NCI-H526 (cell line): ENCODE measurements around the gene KMT5B.

Experiments
- DNase-seq, 2 experiments: peaks; one replicate each; lab custom pipeline; 2025; lab: John Stamatoyannopoulos, UW

The KMT5B gene

GRCh38 chr11:68216171-68216938, 3.3 kb upstream of the KMT5B start:
- no peak for DNase-seq

DNA sequence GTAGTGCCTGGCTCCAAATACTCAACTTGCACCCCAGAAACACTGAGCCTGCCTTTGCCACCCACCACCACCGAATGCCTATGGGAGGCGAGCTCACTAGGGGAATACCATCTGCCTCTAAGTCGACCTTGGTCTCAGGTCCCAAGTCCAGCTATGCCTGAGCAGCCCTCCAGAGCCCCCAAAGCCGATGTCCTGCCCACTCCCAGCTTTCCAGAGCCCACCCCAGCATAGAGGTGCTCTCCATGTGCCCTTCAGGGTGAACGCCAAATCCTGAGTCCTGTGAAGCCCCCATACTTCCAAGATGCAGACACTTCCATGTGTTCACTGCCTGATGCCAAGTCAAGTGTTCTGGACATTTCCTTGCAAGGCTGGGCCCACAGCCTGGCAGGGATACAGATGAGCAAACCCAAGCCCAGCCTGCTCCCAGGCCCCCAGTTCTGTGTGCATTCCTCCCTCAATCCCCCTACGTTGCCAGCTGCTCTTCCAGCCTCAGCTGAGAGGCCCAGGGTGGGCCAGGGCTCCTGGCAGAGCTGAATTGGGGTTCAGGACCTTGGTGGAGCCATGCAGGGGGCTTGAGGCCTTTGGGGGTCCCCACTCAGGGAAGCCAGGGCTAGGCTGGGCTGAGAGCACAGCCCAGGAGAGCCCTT, 2.6 kb upstream of the KMT5B start:
- DNase-seq = no peak

DNA sequence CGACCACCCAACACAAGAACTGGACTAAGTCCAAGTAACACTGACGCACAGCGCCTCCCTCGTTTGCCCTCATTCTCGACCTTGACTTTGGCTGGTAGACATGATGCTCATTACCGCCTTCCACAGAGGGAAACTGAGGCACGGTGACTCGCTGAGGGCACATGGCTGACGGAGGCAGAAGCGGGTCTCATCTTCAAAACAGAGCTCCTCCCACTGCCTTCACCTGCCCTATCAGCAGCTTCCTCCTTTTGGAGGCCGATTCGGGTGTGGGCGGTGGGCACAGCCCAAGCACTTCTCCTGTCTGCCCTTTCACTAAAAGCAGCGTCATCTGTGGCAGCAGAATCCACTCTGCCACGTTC, 2.0 kb upstream of the KMT5B start:
- DNase-seq = no peak

GRCh38 chr11:68214173-68215086, 1.3 kb upstream of the KMT5B start:
- peak; percentile 40 to 65 for DNase-seq

DNA sequence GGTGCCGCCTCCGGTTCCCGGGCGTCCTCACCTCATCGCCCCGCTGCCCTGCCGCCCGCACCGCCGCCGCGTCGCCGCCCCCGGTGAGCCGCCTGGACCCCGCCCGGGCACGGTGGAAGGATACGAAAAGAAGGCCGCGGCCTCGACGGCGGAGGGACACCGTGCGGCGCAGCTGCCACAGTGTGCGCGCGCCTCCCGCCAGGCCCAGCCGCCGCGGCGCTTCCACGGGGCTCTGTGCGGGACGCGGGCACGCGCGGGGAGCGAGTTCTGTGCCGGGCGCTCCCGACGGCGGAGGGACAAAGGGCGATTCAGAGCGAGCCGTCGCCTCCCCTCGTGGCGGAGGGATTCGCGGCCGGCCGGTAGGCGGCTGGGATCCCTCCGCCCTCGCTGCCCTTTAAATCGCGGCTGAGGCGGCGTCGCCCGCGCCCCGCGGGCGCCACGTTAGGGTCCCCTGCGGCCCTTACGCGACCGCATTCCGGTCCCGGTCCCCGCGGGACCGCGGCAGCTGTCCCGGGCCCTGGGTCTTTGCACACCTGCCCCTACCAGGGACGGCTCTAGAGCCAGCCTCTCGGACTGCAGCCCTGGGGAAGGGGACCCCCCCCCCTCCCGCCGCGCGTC, 568 bp upstream of the KMT5B start:
- peak; percentile 75 to 98 for DNase-seq

DNA sequence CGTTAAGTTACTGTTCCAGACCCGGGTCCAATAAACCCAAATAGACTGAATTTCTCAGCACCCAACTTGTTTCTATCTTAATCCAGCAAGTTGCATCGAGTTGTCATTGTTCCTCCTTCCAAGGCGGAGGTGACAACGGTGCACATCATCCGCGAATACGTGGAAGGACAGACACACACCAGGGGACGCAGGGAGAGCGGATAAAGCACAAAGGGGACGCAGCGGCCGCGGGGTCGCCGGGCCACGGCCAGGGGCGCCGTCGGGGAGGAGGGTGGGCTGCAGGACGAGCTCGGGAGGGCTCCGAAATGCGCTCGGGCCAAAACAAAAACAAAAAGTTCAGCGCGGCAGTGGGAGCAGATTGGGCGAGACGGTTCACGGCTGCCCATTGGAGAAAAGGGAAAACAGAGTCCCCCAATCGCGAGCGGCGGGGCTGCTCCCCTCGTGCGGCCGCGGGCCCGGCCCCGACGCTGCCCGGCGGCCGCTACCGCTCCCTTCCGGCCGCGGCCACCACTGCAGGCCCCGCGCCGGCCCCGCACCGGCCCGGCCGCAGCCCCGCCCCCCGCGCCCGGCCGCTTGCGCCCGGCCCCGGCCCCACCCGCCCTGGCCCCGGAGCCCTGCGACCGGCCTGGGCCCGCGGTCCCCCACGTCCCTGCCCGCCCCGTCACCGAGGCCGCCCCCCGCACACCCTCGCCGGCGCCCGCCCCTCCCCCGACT, 518 bp downstream of the KMT5B start:
- DNase-seq = peak; percentile 35 to 86

- peak; percentile 14 to 59 for DNase-seq
Measured at GRCh38 chr11:68211546-68211945, 1.6 kb downstream of the KMT5B start.

DNA sequence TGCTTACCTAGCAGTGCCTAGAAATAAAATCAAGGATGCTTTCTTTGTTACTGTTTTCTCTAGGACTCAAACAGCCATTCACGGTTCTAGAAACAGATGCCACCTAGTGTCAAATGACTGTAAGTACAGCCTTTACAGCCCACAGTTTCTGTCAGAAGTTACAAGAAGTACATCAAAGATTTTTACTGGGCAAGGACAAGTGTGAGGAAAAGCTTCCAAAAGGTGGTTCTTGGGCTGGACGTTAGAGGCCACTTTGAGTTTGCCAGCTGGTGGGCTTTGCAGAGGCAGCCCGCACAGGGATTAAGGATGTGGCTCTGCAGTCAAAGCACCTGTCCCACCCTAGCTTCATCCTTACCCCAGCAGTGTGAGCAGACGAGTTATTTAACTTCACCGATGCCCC, 6.9 kb downstream of the KMT5B start:
- peak; percentile 27 to 74 for DNase-seq

DNA sequence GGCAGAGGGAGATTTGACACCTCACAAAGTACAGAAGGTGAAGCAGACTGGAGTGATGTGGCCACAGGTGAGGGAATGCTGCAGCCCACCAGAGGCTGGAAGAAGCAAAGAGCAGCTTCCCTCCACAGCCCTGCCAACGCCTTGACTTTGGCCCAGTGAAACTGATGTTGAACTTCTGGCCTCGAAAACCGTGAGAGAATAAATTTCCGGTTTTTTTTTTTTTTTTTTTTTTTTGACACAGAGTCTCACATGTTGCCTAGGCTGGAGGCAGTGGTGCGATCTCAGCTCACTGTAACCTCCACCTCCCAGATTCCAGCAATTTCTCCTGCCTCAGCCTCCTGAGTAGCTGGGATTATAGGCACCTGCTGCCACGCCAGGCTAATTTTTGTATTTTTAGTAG, 8.7 kb downstream of the KMT5B start:
- DNase-seq = no peak

DNA sequence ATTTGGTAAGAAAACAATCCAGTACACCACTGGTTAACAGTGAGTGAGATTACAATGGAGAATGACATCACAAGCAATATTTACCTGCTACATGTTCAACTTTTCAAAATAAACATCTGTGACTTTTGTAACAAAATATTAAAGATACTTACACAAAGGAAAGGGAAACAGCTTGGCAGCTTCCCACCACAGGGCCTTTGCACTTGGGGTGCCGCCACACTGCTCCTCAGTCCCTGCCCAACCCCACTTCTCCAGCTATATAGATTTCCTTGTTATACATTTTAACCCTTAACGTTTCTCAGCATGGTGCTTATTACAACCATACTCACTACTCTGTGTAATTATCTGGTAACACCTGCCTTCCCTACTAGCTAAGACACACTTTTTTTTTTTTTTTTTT, 10.9 kb downstream of the KMT5B start:
- DNase-seq = no peak

DNA sequence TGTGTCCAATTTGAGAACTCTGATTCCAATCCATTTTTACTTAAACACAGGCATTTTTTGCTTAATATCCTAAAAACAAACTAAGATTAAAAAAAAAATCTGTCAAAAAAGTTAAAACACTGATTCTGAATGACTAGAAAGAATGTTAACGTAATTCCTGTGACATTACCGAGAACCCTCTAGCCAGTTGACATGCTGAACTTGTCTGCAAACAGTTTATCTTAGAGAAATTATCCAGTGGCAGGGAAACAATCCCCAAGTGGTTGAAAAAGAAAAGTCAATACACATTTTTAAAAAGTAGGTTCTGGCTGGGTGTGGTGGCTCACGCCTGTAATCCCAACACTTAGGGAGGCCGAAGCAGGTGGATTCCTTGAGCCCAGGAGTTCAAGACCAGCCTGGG, 11.6 kb downstream of the KMT5B start:
- DNase-seq = no peak

DNA sequence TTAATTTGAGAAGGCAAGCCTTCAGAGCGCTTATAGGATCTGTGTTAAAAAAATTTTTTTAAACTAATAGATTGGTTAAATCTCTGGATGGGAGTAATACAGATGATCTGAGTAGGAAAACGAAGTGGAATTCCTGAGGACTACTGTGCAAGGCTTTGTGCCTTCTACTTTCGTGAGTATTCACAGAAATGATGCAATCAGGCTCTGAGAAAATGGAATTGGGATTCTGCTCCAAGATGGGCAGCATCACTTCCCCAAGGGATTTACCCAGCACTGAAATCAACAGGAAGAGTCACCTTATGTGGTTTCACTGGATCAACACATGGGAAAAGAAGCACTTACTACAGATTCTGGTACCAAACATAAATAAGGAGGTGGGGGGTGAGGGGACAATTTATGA, 12.5 kb downstream of the KMT5B start:
- no peak for DNase-seq

- no peak for DNase-seq
Measured at GRCh38 chr11:68199295-68199987, 13.7 kb downstream of the KMT5B start.

- DNase-seq = no peak
Measured at GRCh38 chr11:68196219-68196618, 16.9 kb downstream of the KMT5B start.

DNA sequence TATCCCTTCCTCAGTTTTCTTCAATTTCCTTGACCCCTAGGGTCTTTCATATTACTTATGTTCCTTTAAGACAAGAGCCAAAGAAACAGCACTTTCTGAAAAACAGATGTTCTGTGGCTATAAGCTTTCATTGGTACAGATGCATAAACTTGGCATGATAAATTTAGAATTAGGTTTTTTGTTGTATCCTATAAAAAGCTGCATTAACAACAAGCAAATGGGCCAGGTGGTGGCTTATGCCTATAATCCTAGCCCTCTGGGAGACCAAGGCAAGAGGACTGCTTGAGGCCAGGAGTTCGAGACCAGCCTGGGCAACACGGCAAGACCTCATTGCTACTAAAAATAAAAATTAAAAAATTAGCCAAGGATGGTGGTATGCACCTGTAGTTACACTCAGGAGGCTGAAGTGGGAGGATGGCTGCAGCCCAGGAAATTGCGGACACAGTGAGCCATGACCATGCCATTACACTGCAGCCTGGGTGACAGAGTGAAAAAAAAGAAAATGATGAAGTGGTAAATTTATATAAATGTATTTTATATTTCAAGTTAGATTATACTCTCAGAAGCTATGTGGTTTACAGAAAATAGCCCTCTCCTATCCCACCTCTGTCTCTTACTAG, 18.3 kb downstream of the KMT5B start:
- no peak for DNase-seq

DNA sequence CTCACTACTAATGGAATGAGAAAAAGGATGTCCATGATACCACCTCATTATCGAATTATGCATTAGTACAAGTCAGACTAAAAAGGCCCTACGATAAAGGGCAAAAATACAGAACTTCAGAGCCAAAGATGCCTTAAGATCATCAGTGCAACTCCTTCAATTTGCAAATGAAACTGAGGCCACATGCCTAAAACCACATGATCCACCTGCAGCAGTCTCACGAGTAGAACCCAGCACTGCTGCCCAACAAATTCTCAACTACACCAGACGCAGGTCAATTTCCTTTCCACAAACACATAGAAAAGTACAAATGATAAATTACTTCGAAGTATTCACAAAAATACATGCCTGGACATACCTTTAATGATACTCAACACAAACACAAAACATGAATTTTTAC, 20.1 kb downstream of the KMT5B start:
- DNase-seq = no peak

DNA sequence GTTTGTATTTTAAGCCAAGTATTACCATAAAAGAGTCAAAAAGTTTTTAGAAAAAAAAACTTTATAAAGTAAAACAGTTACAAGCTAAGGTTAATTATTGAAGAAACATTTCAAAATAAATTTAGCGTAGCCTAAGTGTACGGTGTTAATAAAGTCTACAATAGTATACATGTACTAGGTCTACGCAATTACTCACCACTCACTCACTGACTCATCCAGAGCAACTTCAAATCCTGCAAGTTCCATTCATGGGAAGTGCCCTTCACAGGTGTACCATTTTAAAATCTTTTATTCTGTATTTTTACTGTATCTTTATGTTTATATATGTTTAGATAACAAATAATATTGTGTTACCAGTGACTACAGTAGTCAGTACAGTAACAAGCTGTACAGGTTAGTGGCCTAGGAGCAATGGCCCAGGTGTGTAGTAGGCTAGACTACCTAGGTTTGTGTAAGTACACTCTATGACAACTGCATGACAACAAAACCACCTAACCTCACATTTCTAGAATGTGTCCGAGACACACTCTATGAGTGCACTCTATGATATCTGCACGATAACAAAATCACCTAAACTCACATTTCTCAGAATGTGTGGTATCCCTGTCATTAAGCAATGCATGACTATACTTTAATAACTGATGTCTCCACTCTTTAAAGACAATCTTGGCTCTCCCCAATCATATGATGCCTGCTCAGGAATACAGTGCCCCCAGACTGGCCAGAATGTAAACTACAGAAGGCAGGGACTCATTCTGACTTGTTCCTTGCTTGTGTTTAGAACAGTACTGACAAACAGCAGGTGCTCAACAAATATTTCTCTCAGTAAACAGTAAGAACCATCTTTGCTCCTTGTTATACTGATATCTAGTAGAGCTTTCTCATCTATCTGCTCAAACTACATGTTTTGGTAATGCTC, 21.2 kb downstream of the KMT5B start:
- DNase-seq = no peak

DNA sequence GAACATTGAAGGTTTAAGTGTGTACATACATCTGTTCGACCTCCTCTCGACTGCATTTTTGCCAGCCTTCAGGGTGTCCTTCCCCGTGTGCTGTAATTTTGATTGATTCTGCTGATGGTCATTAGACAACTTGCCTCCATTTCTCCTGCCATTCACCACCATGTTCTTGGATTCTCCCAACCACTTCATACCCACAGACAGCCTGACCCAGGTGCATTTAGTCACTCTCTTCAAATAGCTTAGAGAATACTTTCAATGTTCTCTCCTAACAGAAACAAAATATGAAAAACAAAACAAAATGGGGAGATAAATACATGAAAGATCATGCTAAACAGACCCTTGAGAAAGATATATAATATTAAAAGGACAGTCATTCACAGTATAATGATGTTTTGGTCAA, 23.2 kb downstream of the KMT5B start:
- no peak for DNase-seq

DNA sequence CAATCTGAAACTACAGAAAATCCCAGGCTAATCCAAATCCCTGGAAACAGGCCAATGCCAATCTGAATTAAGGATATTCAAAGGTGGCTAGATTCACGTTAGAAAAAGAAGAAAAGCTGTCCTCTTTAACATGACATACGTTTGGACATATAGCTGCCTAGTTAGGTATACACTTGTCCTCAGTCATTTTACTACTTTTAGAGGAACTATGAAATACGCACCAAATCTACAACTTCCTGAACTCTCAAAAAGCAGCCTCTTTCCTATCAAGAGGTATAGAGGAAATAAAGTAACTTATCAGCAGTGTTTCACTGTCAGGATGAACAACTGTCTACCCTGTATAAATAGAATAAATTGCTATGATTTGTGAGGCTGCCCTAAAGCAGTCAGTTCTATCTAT, 24.0 kb downstream of the KMT5B start:
- DNase-seq = no peak

GRCh38 chr11:68186061-68186460, 27.0 kb downstream of the KMT5B start:
- no peak for DNase-seq
